Activated CD4-positive, alpha-beta T cell treated with anti-CD3 and anti-CD28 coated beads for 36 hours (primary cell): ENCODE data around the gene SCLT1. TPM values are rescaled to one million over a fixed set of nuclear protein-coding genes. Genes with fewer than 3 reads are reported as not detected.

ENCODE experiments used
- ATAC-seq: fragments of 200-7000 bp; cut with Tn5 transposase; one replicate; pipeline ENCODE4 v1.10.0; 2021; ENCODE audit warnings: mild to moderate bottlenecking, moderate library complexity
- CTCF ChIA-PET: fragments of 350-600 bp; sonication (Branson Sonifier 250); formaldehyde crosslinking; loops from one replicate; lab custom pipeline; 2021; ENCODE audit warnings: antibody characterized with exemption; lab: Charles Lee
- POLR2A ChIA-PET: fragments of 350-600 bp; sonication (Branson Sonifier 250); formaldehyde crosslinking; loops from one replicate; lab custom pipeline; 2021; ENCODE audit warnings: antibody characterized with exemption, inconsistent platforms; lab: Charles Lee
- DNase-seq: peaks from one replicate; pipeline ENCODE4 v3.0.0-alpha.2; 2020
- H3K27ac Mint-ChIP-seq: one replicate; pipeline ENCODE4 v1.8.0; 2021; ENCODE audit warnings: mixed read lengths
- H3K27me3 Mint-ChIP-seq: one replicate; pipeline ENCODE4 v1.8.0; 2021; ENCODE audit warnings: mixed read lengths
- H3K36me3 Mint-ChIP-seq: one replicate; pipeline ENCODE4 v1.8.0; 2021; ENCODE audit warnings: low read depth, mixed read lengths
- H3K4me1 Mint-ChIP-seq: one replicate; pipeline ENCODE4 v1.8.0; 2021; ENCODE audit warnings: mixed read lengths
- H3K4me3 Mint-ChIP-seq: one replicate; pipeline ENCODE4 v1.8.0; 2021; ENCODE audit warnings: mild to moderate bottlenecking, moderate library complexity, mixed read lengths
- H3K9me3 Mint-ChIP-seq: one replicate; pipeline ENCODE4 v1.8.0; 2021; ENCODE audit warnings: low read depth, mixed read lengths
- intact Hi-C, 2 experiments: fragments of 100-400 bp; cut with DNase I in 1 of 2; cut with micrococcal nuclease in 1 of 2; formaldehyde crosslinking; loops; one replicate each; pipeline versions ENCODE4 v1.14.2 to v1.15.1; 2022 to 2024; cut with DNase I, micrococcal nuclease
- total RNA-seq, 2 experiments: library from RNA; stranded (reverse); gene quantifications; one replicate each; pipeline ENCODE4 v1.2.3, GENCODE V29; 2021

SCLT1 gene
- total RNA-seq, 2 experiments from 2014 or later = 18.7 to 19.3 TPM

GRCh38 chr4:128915544-128915943 is 177.8 kb downstream of the SCLT1 start:
- POLR2A ChIA-PET = no interaction called here
- no peak overlapping the region for H3K4me3 Mint-ChIP-seq
- peaks cover 14% of the 10 kb centered on the region for H3K4me1 Mint-ChIP-seq
- peaks cover 4% of the 10 kb centered on the region for H3K36me3 Mint-ChIP-seq
- no peaks in the 10 kb centered on the region for H3K9me3 Mint-ChIP-seq
- intact Hi-C loops = no loop called here
- CTCF ChIA-PET = no interaction called here
- no peaks in the 10 kb centered on the region for H3K27me3 Mint-ChIP-seq
- DNase-seq = no peak
- no peak overlapping the region for H3K27ac Mint-ChIP-seq
- ATAC-seq = no peak

DNA sequence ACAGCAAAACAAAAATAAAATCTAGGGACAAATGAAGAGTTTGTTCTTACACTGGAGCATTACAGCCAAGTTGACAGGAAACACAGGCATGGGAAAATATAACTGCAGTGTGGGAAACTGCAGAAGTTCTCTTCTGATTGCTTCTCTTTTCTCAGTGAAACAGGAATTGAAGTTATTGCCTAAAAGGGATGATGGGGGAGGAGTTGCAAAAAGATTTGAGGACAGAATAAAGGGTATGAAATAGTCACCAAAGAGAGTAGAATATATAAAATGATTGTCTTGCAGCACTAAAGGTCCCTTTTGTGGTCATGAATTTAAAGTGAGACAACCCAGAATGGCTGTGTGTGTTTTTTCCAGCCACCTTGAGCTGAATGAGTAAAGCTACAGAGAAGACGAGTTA is 180.1 kb downstream of the SCLT1 start:
- ChIA-PET POLR2A (no interaction called here), CTCF (interaction anchor here (0.5 kb wide), 1 partner anchor 502 kb away, joined by 4 read pairs; no protein-coding TSS in a partner anchor)
- ATAC-seq (no peak), DNase-seq (no peak)
- Mint-ChIP-seq H3K4me3 (no peak overlapping the region), H3K27me3 (no peaks in the 10 kb centered on the region), H3K36me3 (peaks cover 2% of the 10 kb centered on the region), H3K4me1 (peaks cover 7% of the 10 kb centered on the region), H3K9me3 (no peaks in the 10 kb centered on the region), H3K27ac (no peak overlapping the region)
- intact Hi-C loops = no loop called here

- no peak for ATAC-seq
- no peak for DNase-seq
- POLR2A ChIA-PET = no interaction called here
Measured at GRCh38 chr4:128908735-128909134, 184.6 kb downstream of the SCLT1 start.

GRCh38 chr4:128907981-128908380 is 185.4 kb downstream of the SCLT1 start:
- CTCF ChIA-PET = no interaction called here
- no peak for DNase-seq

More at GRCh38 chr4:128908735-128909134, 184.6 kb downstream of the SCLT1 start:
- Mint-ChIP-seq H3K4me3 (no peak overlapping the region), H3K27me3 (no peaks in the 10 kb centered on the region), H3K27ac (no peak overlapping the region), H3K4me1 (no peaks in the 10 kb centered on the region), H3K9me3 (no peaks in the 10 kb centered on the region), H3K36me3 (peaks cover 2% of the 10 kb centered on the region)
- CTCF ChIA-PET = no interaction called here
- intact Hi-C loops = no loop called here

GRCh38 chr4:128906581-128906980 is 186.8 kb downstream of the SCLT1 start:
- Mint-ChIP-seq H3K4me1 (no peaks in the 10 kb centered on the region), H3K9me3 (no peaks in the 10 kb centered on the region), H3K4me3 (no peak overlapping the region), H3K27ac (no peak overlapping the region), H3K27me3 (no peaks in the 10 kb centered on the region), H3K36me3 (peaks cover 7% of the 10 kb centered on the region)
- ChIA-PET CTCF (no interaction called here), POLR2A (no interaction called here)
- intact Hi-C loops = no loop called here
- DNase-seq (no peak), ATAC-seq (no peak)

More at GRCh38 chr4:128907981-128908380, 185.4 kb downstream of the SCLT1 start:
- Mint-ChIP-seq H3K27me3 (no peaks in the 10 kb centered on the region), H3K27ac (no peak overlapping the region), H3K36me3 (peaks cover 2% of the 10 kb centered on the region), H3K9me3 (no peaks in the 10 kb centered on the region), H3K4me3 (no peak overlapping the region), H3K4me1 (no peaks in the 10 kb centered on the region)
- ATAC-seq = no peak
- intact Hi-C loops = no loop called here
- POLR2A ChIA-PET = no interaction called here

- POLR2A ChIA-PET = no interaction called here
- Mint-ChIP-seq H3K9me3 (no peaks in the 10 kb centered on the region), H3K36me3 (peaks cover 7% of the 10 kb centered on the region), H3K4me3 (no peak overlapping the region), H3K27ac (no peak overlapping the region), H3K4me1 (no peaks in the 10 kb centered on the region), H3K27me3 (no peaks in the 10 kb centered on the region)
- no peak for ATAC-seq
- CTCF ChIA-PET = no interaction called here
- no peak for DNase-seq
- intact Hi-C loops = no loop called here
Measured at GRCh38 chr4:128904821-128905220, 188.5 kb downstream of the SCLT1 start.

DNA sequence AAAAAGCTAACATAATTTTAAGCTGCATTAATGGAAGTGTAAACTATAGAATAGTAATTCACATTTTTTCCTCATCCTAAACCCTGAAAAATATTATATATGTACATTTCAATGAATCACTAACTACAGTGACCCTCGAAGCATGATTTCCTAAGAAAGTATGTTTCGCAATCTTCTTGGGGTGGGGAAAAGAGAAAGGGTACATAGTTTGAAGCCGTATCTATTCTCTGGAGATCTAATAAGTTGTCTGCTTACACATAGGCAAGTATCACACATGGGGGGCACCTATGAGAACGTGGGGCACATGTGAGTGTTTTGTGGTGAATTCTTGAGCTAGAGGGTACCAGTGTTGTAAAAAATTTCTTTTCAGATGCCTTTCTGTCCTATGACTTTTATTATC is 212.7 kb downstream of the SCLT1 start:
- Mint-ChIP-seq H3K36me3 (peaks cover 6% of the 10 kb centered on the region), H3K4me1 (no peaks in the 10 kb centered on the region), H3K27me3 (no peaks in the 10 kb centered on the region), H3K27ac (no peak overlapping the region), H3K9me3 (no peaks in the 10 kb centered on the region), H3K4me3 (no peak overlapping the region)
- ATAC-seq (no peak), DNase-seq (no peak)
- ChIA-PET POLR2A (no interaction called here), CTCF (interaction anchor here (1.4 kb wide), 1 partner anchor 8 kb away, joined by 3 read pairs; no protein-coding TSS in a partner anchor)
- intact Hi-C loops = no loop called here

- POLR2A ChIA-PET = no interaction called here
- Mint-ChIP-seq H3K4me3 (no peak overlapping the region), H3K36me3 (peaks cover 8% of the 10 kb centered on the region), H3K27me3 (no peaks in the 10 kb centered on the region), H3K9me3 (no peaks in the 10 kb centered on the region), H3K4me1 (no peaks in the 10 kb centered on the region), H3K27ac (no peak overlapping the region)
- ATAC-seq (no peak), DNase-seq (no peak)
- intact Hi-C loops = no loop called here
- CTCF ChIA-PET = interaction anchor here (1.4 kb wide), 1 partner anchor 8 kb away, joined by 3 read pairs; no protein-coding TSS in a partner anchor
Measured at GRCh38 chr4:128879971-128880370, 213.4 kb downstream of the SCLT1 start.

GRCh38 chr4:128879283-128879682 is 214.1 kb downstream of the SCLT1 start:
- POLR2A ChIA-PET = no interaction called here
- no peak for ATAC-seq
- intact Hi-C loops = no loop called here

GRCh38 chr4:128877934-128878333 is 215.4 kb downstream of the SCLT1 start:
- ChIA-PET POLR2A (no interaction called here), CTCF (interaction anchor here (0.8 kb wide), 1 partner anchor 13 kb away, joined by 3 read pairs; no protein-coding TSS in a partner anchor)
- intact Hi-C loops = no loop called here
- DNase-seq (no peak), ATAC-seq (no peak)
- Mint-ChIP-seq H3K27ac (no peak overlapping the region), H3K36me3 (peaks cover 15% of the 10 kb centered on the region), H3K9me3 (no peaks in the 10 kb centered on the region), H3K4me1 (no peaks in the 10 kb centered on the region), H3K27me3 (no peaks in the 10 kb centered on the region), H3K4me3 (no peak overlapping the region)

More at GRCh38 chr4:128879283-128879682, 214.1 kb downstream of the SCLT1 start:
- CTCF ChIA-PET = no interaction called here
- DNase-seq = no peak
- Mint-ChIP-seq H3K27me3 (no peaks in the 10 kb centered on the region), H3K4me1 (no peaks in the 10 kb centered on the region), H3K4me3 (no peak overlapping the region), H3K36me3 (peaks cover 13% of the 10 kb centered on the region), H3K27ac (no peak overlapping the region), H3K9me3 (no peaks in the 10 kb centered on the region)

GRCh38 chr4:128876200-128876599 is 217.1 kb downstream of the SCLT1 start:
- Mint-ChIP-seq H3K4me3 (no peak overlapping the region), H3K27ac (no peak overlapping the region), H3K4me1 (no peaks in the 10 kb centered on the region), H3K9me3 (no peaks in the 10 kb centered on the region), H3K27me3 (no peaks in the 10 kb centered on the region), H3K36me3 (peaks cover 26% of the 10 kb centered on the region)
- POLR2A ChIA-PET = no interaction called here
- intact Hi-C loops = no loop called here
- CTCF ChIA-PET = no interaction called here
- DNase-seq = no peak
- ATAC-seq = no peak

DNA sequence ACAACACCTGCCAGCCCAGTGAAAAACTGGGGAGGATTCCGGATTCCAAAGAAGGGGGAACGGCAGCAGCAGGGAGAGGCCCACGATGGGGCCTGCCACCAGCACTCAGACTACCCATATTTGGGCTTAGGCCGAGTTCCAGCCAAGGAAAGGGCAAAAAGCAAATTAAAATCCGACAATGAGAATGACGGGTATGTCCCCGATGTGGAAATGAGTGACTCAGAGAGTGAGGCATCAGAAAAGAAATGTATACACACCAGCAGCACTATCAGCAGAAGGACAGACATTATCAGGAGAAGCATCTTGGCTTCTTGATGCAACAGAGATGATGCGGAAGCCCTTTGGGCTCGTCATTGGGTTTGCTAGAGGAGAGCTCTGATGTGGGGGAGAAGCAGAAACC is 221.4 kb downstream of the SCLT1 start:
- Mint-ChIP-seq H3K27ac (no peak overlapping the region), H3K27me3 (no peaks in the 10 kb centered on the region), H3K9me3 (no peaks in the 10 kb centered on the region), H3K4me3 (no peak overlapping the region), H3K4me1 (peaks cover 13% of the 10 kb centered on the region), H3K36me3 (peaks cover 54% of the 10 kb centered on the region)
- intact Hi-C loops = no loop called here
- ChIA-PET CTCF (no interaction called here), POLR2A (no interaction called here)
- ATAC-seq = no peak
- no peak for DNase-seq
